NCI-H510A (cell line): ENCODE data around the gene ALOX5.
"Not testable (repeated sequence)": the region's sequence is repeated elsewhere in the genome, so short reads cannot be mapped to it uniquely, and the experiment has no call there.

Experiments
- DNase-seq: peaks from one replicate; lab custom pipeline; 2025; lab: John Stamatoyannopoulos, UW

Gene ALOX5

GRCh38 chr10:45468079-45468478 lies 94.1 kb downstream of the ALOX5 start:
- no peak for DNase-seq

- DNase-seq: no peak
Observed at GRCh38 chr10:45470098-45471012, 96.3 kb downstream of the ALOX5 start.

GRCh38 chr10:45471059-45471458 lies 97.0 kb downstream of the ALOX5 start:
- no peak for DNase-seq

- no peak for DNase-seq
Observed at GRCh38 chr10:45471531-45472310, 97.7 kb downstream of the ALOX5 start.

GRCh38 chr10:45473126-45473525 lies 99.1 kb downstream of the ALOX5 start:
- no peak for DNase-seq

GRCh38 chr10:45476559-45476958 lies 102.5 kb downstream of the ALOX5 start:
- DNase-seq: no peak

- no peak for DNase-seq
Observed at GRCh38 chr10:45480294-45480693, 106.3 kb downstream of the ALOX5 start.

GRCh38 chr10:45481100-45481499 lies 107.1 kb downstream of the ALOX5 start:
- not testable (repeated sequence) for DNase-seq

GRCh38 chr10:45483002-45483401 lies 109.0 kb downstream of the ALOX5 start:
- no peak for DNase-seq

GRCh38 chr10:45487735-45488134 lies 113.7 kb downstream of the ALOX5 start:
- no peak for DNase-seq

GRCh38 chr10:45488365-45488764 lies 114.3 kb downstream of the ALOX5 start:
- no peak for DNase-seq

- no peak for DNase-seq
Observed at GRCh38 chr10:45490277-45490676, 116.3 kb downstream of the ALOX5 start.

- no peak for DNase-seq
Observed at GRCh38 chr10:45491061-45491460, 117.0 kb downstream of the ALOX5 start.
